Measurements from ENCODE around the gene ADCYAP1.

Gene ADCYAP1

GRCh38 chr18:959854-960253 lies 55.2 kb downstream of the ADCYAP1 start:
- no peak for DNase-seq (ENCODE audit: low read depth, low spot score)
